ENCODE measurements around the gene HNRNPC.
"Not testable (repeated sequence)": the region's sequence is repeated elsewhere in the genome, so short reads cannot be mapped to it uniquely, and the experiment has no call there.

The HNRNPC gene

GRCh38 chr14:21220874-21221477, 48.3 kb downstream of the HNRNPC start:
- no peak for DNase-seq (ENCODE audit: low read depth)
- TF ChIP-seq CTCF (IDR thresholded peaks at IDR 0.05; ENCODE audit: low read depth, low read length, missing control alignments): no peak
- no peak overlapping the region for H3K4me3 ChIP-seq (ENCODE audit: low read depth, low read length)
- in situ Hi-C loops (cut with HindIII; ENCODE audit: low sequenced_read_pairs): no loop called here

- TF ChIP-seq CTCF (IDR thresholded peaks at IDR 0.05; ENCODE audit: low read depth, low read length, missing control alignments): no peak
- in situ Hi-C loops (cut with HindIII; ENCODE audit: low sequenced_read_pairs): no loop called here
- no peak for DNase-seq (ENCODE audit: low read depth)
- H3K4me3 ChIP-seq (ENCODE audit: low read depth, low read length): no peak overlapping the region
Measured at GRCh38 chr14:21219561-21220111, 49.6 kb downstream of the HNRNPC start.

- no peak for DNase-seq (ENCODE audit: low read depth)
- H3K4me3 ChIP-seq (ENCODE audit: low read depth, low read length): no peak overlapping the region
- in situ Hi-C loops (cut with HindIII; ENCODE audit: low sequenced_read_pairs): no loop called here
- no peak for TF ChIP-seq CTCF (IDR thresholded peaks at IDR 0.05; ENCODE audit: low read depth, low read length, missing control alignments)
Measured at GRCh38 chr14:21219120-21219519, 50.1 kb downstream of the HNRNPC start.

GRCh38 chr14:21215879-21216251, 53.4 kb downstream of the HNRNPC start:
- H3K4me3 ChIP-seq (ENCODE audit: low read depth, low read length): no peak overlapping the region
- in situ Hi-C loops (cut with HindIII; ENCODE audit: low sequenced_read_pairs): no loop called here
- TF ChIP-seq CTCF (IDR thresholded peaks at IDR 0.05; ENCODE audit: low read depth, low read length, missing control alignments): no peak
- DNase-seq (ENCODE audit: low read depth): no peak

GRCh38 chr14:21215130-21215878, 53.9 kb downstream of the HNRNPC start:
- in situ Hi-C loops (cut with HindIII; ENCODE audit: low sequenced_read_pairs): no loop called here
- TF ChIP-seq CTCF (IDR thresholded peaks at IDR 0.05; ENCODE audit: low read depth, low read length, missing control alignments): no peak
- no peak for DNase-seq (ENCODE audit: low read depth)
- H3K4me3 ChIP-seq (ENCODE audit: low read depth, low read length): no peak overlapping the region

GRCh38 chr14:21213652-21214051, 55.6 kb downstream of the HNRNPC start:
- TF ChIP-seq CTCF (IDR thresholded peaks at IDR 0.05; ENCODE audit: low read depth, low read length, missing control alignments): no peak
- in situ Hi-C loops (cut with HindIII; ENCODE audit: low sequenced_read_pairs): no loop called here
- no peak overlapping the region for H3K4me3 ChIP-seq (ENCODE audit: low read depth, low read length)
- DNase-seq (ENCODE audit: low read depth): no peak

GRCh38 chr14:21212824-21213223, 56.4 kb downstream of the HNRNPC start:
- DNase-seq (ENCODE audit: low read depth); H3K4me3 ChIP-seq (ENCODE audit: low read depth, low read length); in situ Hi-C loops (cut with HindIII; ENCODE audit: low sequenced_read_pairs): not testable (repeated sequence)

Data from astrocyte of the cerebellum (primary cell).